GM21786 (cell line): Measurements from ENCODE around the gene BCAS1.
A peak's percentile ranks its signal among the peaks of the same experiment; 100 is the strongest.
"Not testable (repeated sequence)": the region's sequence is repeated elsewhere in the genome, so short reads cannot be mapped to it uniquely, and the experiment has no call there.

Experiments
- ATAC-seq: cut with Tn5 transposase; IDR thresholded peaks from one replicate; pipeline ENCODE4 v1.9.1; 2021; ENCODE audit not compliant: unreplicated experiment

BCAS1 gene

GRCh38 chr20:53932655-53933192 lies 137.7 kb downstream of the BCAS1 start:
- ATAC-seq: not testable (repeated sequence)

- no peak for ATAC-seq
These were observed 138.8 kb downstream of the BCAS1 start for GRCh38 chr20:53931597-53931996.

- no peak for ATAC-seq
These were observed 139.5 kb downstream of the BCAS1 start for GRCh38 chr20:53930651-53931504.

GRCh38 chr20:53929974-53930650 lies 140.3 kb downstream of the BCAS1 start:
- ATAC-seq: peak; percentile 54

- ATAC-seq: no peak
These were observed 141.0 kb downstream of the BCAS1 start for GRCh38 chr20:53929399-53929798.

GRCh38 chr20:53927990-53928389 lies 142.4 kb downstream of the BCAS1 start:
- ATAC-seq: no peak

- ATAC-seq: peak; percentile 56
These were observed 143.9 kb downstream of the BCAS1 start for GRCh38 chr20:53926428-53927028.

- no peak for ATAC-seq
These were observed 144.6 kb downstream of the BCAS1 start for GRCh38 chr20:53925651-53926401.

GRCh38 chr20:53923566-53924369 lies 146.6 kb downstream of the BCAS1 start:
- no peak for ATAC-seq

- ATAC-seq: peak; percentile 51
These were observed 147.5 kb downstream of the BCAS1 start for GRCh38 chr20:53922901-53923314.

GRCh38 chr20:53921443-53921973 lies 148.9 kb downstream of the BCAS1 start:
- ATAC-seq: no peak

GRCh38 chr20:53920647-53921245 lies 149.6 kb downstream of the BCAS1 start:
- ATAC-seq: no peak

- ATAC-seq: no peak
These were observed 150.5 kb downstream of the BCAS1 start for GRCh38 chr20:53919886-53920285.

GRCh38 chr20:53918949-53919361 lies 151.4 kb downstream of the BCAS1 start:
- ATAC-seq: no peak

GRCh38 chr20:53918020-53918311 lies 152.4 kb downstream of the BCAS1 start:
- ATAC-seq: no peak

GRCh38 chr20:53917145-53918019 lies 153.0 kb downstream of the BCAS1 start:
- ATAC-seq: peak; percentile 77

GRCh38 chr20:53916173-53916512 lies 154.3 kb downstream of the BCAS1 start:
- no peak for ATAC-seq

- peak; percentile 57 for ATAC-seq
These were observed 154.8 kb downstream of the BCAS1 start for GRCh38 chr20:53915446-53916172.
